GM19467 (cell line): Measurements from ENCODE around the gene INPP4B.
"Not testable (repeated sequence)": the region's sequence is repeated elsewhere in the genome, so short reads cannot be mapped to it uniquely, and the experiment has no call there.

Source experiments
- ATAC-seq: cut with Tn5 transposase; IDR thresholded peaks from one replicate; pipeline ENCODE4 v1.9.1; 2021; ENCODE audit warnings: mild to moderate bottlenecking, moderate library complexity; ENCODE audit not compliant: unreplicated experiment

INPP4B gene

DNA sequence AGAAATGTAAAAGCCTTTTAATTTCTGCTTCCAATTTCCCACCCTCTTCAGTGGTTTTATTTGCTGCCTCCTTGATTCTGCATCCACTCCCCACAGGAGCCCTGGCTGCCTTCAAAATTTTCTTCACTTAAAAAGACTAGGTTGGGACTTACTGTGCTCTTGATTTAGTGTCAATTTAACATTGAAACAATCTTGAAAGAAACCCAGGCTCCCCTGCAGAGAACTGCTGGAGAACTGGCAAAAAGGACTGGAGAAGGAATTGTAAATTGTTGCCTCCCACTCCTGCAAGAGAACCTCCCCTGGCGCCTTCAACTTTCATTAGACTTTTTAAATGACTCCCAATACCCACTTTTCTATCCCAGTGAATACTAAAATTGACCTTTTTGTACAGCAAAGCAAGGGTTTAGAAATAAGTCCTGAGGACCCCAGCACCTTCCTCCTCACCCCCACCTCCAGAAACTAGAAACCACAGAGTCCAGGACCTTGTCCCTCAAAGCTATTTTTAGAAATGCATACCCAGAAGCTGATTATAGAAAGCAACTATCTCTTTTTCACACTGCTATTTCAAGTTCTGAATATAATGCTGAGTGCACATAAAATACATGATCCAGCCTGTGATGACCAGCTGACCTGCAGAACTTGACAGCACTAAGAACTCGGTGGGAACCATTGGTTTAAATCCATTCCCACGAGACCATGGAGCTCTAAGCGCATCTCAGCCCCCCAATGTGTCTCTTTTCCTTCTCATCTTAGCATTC, 155.5 kb downstream of the INPP4B start:
- no peak for ATAC-seq

GRCh38 chr4:142687547-142688275, 158.4 kb downstream of the INPP4B start:
- no peak for ATAC-seq

GRCh38 chr4:142686081-142686480, 160.0 kb downstream of the INPP4B start:
- no peak for ATAC-seq

DNA sequence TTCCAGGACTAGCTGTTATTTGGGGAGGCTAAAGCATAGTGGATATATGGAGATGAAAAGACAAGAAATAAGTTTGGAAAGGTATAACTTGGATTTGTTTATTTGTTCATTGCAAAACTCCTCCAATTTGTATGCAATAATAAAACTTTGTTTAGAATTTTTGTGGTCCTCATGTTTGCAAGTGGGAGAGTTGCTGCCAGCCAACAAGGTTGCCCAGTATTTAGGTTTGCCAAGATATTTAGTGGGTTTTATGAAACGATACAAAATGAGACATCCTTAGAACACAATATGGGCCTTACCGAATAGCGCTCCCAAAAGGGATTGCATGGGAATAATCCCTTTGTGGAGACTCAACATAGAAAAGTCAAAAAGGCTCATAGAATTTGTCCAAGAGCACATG, 162.1 kb downstream of the INPP4B start:
- no peak for ATAC-seq

GRCh38 chr4:142683503-142683902, 162.6 kb downstream of the INPP4B start:
- ATAC-seq = no peak

- no peak for ATAC-seq
Observed at GRCh38 chr4:142671516-142671915, 174.6 kb downstream of the INPP4B start.

DNA sequence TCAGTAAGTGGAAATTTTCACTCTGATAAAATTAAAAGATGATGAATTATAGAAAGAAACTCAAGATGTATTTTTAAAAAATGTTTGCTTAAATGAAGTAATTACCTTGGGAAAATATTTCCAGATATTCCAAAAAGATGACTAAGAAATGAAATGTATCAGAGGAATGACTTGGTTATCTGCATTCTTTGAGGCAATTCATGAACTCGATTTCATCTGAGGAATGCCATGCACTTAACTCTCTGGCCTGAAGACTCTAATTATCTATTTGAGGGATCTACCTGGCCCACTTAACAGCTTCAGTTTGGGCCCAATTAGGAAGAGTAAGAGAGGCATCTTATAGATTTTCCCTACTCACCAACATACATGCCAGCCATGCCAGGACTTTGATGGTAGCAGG, 182.3 kb downstream of the INPP4B start:
- ATAC-seq = no peak

DNA sequence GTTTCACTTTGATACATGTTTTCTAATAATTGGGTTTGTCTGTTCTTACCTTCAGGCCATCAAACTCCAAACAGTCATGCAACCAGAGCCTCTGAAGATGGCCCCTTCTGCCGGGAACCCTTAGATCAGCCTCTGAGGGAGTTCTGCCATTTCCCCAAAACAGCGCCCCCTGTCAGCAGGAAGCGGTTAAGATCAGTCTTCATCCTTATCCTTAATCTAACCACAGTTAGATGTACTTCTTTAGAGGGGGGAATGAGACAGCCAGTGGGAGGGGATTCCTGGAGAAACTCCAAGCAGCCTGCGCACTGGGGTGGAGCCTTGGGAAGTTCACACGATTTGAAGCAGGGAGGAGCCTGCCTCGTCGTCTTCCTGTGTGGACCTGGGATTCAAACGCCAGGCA, 185.4 kb downstream of the INPP4B start:
- no peak for ATAC-seq

DNA sequence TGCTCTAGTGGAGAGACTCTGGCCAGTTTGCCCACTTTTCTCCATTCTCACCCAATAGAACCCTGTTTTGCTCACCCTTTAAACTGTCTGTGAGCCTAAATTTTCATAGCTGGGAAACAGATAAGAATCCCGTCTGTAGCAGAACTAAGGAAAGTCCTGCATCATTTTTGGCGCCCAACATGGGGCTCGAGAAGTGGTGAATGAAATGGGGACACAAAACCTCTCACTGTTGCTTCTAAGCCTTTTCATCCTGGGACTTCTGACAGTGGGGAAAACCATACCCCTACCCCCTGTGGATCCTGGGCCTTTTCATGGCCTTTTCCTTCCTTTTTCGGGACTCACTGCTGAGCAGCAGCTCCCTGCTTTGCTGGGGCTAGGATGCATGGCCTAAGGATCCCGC, 189.9 kb downstream of the INPP4B start:
- no peak for ATAC-seq

GRCh38 chr4:142648378-142648777, 197.7 kb downstream of the INPP4B start:
- no peak for ATAC-seq

- ATAC-seq = no peak
Observed at GRCh38 chr4:142645475-142646108, 200.5 kb downstream of the INPP4B start.

- ATAC-seq = not testable (repeated sequence)
Observed at GRCh38 chr4:142644628-142645027, 201.5 kb downstream of the INPP4B start.

DNA sequence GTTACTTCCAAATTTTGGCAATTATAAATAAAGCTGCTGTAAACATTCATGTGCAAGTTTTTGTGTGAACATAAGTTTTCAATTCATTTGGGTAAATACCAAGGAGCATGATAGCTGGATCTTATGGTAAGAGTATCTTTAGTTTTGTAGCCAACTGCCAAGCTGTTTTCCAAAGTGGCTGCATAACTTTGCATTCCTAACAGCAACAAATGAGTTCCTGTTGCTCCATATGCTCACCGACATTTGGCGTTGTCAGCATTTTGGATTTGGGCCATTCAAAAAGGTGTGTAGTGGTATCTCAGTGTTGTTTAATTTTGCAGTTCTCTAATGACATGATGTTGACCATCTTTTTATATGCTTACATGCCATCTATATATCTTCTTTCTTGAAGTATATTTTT, 208.5 kb downstream of the INPP4B start:
- no peak for ATAC-seq

GRCh38 chr4:142631836-142632235, 214.3 kb downstream of the INPP4B start:
- no peak for ATAC-seq

DNA sequence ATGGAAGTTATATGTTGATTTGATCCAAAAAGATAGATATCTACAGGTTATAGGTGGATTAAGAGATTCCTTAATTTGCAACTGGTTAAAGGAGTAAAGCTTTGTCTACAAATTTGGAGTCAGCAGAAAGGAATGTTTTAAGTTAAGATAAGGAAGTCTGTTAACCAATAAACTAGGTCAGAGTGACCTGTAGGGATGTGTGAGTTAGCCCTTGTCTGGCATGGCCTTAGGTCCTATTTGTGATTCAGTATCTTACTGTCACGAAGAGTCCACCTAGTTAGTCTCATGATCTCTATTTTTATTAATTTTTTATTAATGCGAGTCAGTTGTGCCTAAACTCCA, 230.8 kb downstream of the INPP4B start:
- ATAC-seq = no peak

GRCh38 chr4:142614621-142615323, 231.3 kb downstream of the INPP4B start:
- no peak for ATAC-seq

DNA sequence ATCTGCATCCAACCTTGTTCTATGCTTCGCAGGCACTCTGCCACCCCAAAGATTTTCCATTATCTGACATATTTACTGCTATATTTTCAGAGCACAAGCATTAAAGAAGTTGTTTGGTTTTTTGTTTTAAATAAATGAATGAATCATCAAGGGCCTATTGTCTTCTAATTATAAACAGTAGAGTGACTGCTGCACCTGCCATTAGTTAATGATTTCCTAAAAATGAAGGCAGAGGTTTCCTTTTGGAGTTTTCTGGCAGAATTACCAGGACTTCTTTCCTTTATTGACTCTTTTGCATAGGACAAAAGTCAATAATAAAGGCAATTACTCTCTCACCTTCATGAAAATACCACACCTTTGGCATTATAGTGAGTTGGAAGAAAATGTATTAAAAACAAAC, 238.1 kb downstream of the INPP4B start:
- ATAC-seq = no peak

GRCh38 chr4:142600952-142601351, 245.1 kb downstream of the INPP4B start:
- no peak for ATAC-seq

- no peak for ATAC-seq
Observed at GRCh38 chr4:142598132-142598531, 248.0 kb downstream of the INPP4B start.

GRCh38 chr4:142596595-142596994, 249.5 kb downstream of the INPP4B start:
- ATAC-seq = no peak

GRCh38 chr4:142596121-142596520, 250.0 kb downstream of the INPP4B start:
- ATAC-seq = no peak
